DMS79 treated with DMSO at 0.1 percent for 48 hours (cell line): ENCODE results near the gene LDLRAD4.

Experiments used
- DNase-seq: peaks from one replicate; lab custom pipeline; 2025; lab: John Stamatoyannopoulos, UW

The LDLRAD4 gene

GRCh38 chr18:13371689-13372418 is 153.3 kb downstream of the LDLRAD4 start:
- no peak for DNase-seq

- DNase-seq, result no peak
Measured at GRCh38 chr18:13372531-13372951, 154.0 kb downstream of the LDLRAD4 start.

DNA sequence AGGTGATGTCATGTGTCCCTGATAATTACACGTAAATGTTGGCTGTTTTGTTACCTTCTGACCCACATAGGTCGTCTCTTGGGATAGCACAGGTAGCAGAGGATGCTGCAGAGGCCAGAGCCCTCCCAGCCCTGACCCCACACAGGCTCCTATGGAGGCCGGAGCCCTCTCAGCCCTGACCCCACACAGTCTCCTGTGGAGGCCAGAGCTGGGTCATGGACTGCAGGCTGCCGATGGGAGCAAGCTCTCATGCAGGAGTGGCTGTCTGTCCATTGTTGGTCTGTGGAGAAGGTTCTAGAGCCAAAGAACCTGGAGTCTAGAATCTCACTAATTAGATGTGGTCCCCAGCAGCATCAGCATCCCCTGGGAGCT is 155.5 kb downstream of the LDLRAD4 start:
- DNase-seq, result no peak

DNA sequence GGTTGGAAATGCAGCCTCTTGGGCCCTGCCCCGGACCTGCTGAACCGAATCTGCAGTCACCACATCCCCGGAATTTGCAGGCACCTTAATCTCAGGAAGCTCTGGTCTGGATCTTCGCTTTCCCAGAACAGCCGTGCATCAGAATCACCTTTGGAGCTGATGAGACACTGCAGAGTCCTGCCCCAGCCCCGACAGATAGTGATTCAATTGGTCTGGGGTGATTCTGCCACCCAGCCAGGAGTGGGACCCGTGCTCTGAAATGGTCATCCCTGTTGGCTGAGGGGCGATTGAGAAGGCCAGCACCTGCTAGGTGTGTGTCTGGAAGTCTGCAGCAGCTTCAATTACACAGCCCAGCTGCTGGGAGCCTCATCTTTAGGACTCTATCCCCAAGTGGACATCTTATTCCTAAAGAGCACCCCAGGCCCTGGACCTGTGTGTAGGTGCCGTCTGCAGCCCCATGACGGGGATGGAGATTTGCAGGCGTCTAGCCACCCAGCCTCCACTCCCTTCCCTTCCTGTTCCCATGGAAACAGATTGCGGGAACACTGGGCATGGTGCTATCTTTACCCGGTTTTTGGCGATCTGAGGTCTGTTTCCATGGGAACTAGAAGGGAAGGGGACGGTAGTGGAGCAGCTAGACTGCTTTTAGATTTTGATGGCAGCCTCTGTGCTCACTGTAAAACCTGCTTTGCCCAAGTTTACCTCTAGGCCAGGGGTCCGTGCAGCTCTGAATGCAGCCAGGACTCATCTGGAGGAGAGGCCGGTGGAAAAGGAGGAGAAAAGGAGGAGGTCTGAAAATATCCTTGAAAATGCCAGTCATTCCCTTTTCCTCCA is 156.1 kb downstream of the LDLRAD4 start:
- DNase-seq, result peak; percentile 14

DNA sequence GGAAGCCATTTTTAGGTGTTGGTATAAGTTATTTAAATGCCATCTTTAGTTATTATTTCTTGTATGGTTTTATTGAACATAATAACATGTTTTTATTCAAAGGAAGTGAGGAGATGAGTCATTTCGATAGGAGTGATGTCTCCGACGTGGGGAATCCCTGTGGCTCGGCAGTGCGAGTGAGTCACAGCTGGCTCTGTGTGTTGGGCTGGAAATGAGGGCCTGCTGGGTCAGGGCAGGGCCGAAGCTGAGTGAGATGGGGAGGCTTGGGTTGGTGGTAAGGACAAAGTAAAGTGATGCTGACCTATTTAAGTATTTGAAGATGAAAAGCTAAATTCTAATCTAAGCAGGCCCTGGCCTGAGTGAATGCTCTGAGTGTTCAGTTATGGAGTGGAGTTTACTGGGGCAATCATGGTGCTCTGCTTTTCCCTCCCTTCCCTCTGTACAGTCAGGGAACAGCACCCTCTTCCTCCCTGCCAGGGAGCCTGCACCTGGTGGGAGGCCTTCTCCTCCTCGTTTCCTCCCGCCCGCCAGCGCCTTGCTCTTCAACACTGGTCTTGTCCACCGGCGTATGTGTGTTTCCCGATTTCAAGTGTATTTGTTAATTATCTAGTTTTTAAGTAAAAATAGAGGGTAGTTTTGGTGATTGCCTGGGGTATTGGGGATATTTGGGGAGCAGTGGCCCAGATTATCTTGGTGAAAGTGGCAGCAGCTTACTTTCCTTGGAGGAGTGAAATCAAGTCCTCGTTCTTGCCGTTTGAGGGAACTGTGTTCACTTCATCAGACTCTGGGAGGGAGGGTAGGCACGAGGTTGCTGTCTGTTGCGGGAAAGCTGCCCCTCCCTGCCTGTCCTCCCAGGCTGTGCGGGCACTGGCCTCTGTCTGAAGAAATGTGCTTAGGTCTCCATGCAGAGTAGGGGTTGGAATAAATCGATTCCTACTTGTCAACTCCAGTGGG is 157.0 kb downstream of the LDLRAD4 start:
- no peak for DNase-seq

DNA sequence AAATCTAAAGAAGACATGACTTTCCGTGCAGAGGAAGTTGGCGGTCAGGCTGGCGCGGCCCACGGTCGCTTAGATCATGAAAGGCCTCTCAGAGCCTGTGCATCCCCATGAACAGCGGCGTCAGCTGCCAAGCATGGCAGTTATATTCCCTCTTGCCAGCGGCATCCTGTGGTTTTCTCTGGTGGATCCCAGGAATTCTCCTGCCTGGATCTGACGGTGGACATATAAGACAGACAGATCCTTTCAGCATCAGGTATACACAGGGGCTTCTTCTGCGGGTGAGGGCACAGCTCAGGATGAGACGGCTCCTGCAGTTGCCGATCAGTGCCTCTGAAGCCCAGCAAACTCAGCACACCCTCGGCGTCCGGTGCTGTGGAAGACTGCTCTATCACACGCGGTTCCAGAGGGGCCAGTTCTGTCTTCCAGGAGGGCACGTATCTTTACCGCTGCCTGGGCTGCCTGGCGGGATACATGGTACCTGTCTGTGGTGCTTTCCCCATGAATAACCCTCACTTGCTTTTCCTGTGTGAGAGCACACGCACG is 157.8 kb downstream of the LDLRAD4 start:
- DNase-seq, result no peak

GRCh38 chr18:13376841-13377351 is 158.3 kb downstream of the LDLRAD4 start:
- DNase-seq, result no peak

DNA sequence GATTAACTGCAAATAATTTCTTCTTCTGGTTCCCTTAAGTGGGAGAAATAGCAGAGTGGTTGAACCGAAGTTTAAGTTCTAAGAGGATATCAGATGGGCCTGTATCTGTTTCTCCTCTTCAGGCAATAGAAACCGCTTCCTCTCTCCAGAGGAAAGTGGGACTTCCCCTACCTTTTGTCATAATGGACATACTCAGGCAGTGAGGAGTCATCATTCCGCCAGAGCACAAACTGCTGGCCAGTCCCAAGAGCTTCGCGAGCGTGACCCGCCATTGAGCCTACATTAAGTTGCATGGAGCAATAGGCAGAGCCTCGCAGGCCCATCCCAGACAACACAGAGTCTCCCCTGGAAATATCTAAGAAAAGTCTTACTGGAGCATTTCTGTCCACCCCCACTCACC is 158.9 kb downstream of the LDLRAD4 start:
- DNase-seq, result no peak

- no peak for DNase-seq
Measured at GRCh38 chr18:13378150-13378549, 159.6 kb downstream of the LDLRAD4 start.

DNA sequence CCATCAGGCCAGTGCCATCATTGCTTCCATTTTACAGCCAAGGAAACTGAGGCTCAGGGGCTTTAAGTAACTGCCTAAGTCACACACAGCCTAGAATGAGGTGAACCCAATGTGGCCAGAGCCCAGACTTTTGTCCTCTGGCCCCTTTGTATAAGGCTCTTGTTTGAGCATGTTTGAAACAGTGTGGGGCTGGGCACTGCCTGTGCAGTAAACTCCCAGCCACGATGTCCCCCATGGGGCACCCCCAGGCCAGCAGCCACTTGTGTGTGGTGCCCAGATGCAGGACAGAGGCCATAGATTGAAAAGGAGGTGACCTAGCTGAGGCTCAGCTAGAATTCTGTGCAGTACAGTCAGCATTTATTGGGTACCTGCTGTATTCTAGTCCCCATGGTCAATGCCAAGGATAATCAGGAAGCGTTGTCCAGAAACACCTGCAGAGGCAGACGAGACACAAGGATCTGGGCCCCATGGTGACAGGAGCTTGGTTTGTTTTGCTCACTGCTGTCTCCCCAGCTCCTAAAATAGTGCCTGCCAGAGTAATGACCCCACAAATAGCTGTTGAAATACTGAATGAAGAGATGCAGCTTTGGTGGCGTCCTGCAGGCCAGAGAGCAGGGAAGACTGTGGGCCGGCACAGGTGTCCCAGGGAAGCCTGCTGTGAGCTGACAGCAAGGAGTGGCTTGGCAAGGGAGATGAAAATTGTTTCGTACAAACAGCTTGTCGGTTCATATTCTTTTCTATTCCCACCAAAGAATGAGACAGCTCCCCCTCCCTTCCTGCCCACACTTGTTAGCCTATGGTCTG is 160.7 kb downstream of the LDLRAD4 start:
- DNase-seq, result peak; percentile 62

GRCh38 chr18:13379930-13380690 is 161.6 kb downstream of the LDLRAD4 start:
- DNase-seq, result no peak

GRCh38 chr18:13380691-13381070 is 162.1 kb downstream of the LDLRAD4 start:
- no peak for DNase-seq

DNA sequence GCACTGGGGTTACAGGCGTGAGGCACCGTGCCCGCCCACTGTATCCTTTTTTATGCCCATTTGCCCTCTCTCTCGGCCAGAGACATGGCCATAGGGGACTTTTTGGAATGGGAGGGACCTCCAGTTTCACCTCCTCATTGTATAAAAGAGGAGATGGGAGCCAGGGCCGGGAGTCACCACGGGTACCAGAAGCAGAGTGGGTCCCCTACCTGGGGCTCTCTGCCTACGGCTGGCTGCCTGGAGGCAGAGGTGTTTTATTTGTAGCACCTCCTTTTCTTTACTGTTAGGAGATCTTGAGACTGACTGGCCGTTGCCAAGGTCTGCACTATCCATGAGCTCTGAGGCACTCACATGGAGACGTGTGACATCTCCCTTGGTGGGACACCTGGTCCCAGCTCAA is 162.8 kb downstream of the LDLRAD4 start:
- DNase-seq, result no peak

- DNase-seq, result peak; percentile 55
Measured at GRCh38 chr18:13381944-13382365, 163.4 kb downstream of the LDLRAD4 start.

GRCh38 chr18:13382366-13382953 is 163.9 kb downstream of the LDLRAD4 start:
- DNase-seq, result peak; percentile 61

DNA sequence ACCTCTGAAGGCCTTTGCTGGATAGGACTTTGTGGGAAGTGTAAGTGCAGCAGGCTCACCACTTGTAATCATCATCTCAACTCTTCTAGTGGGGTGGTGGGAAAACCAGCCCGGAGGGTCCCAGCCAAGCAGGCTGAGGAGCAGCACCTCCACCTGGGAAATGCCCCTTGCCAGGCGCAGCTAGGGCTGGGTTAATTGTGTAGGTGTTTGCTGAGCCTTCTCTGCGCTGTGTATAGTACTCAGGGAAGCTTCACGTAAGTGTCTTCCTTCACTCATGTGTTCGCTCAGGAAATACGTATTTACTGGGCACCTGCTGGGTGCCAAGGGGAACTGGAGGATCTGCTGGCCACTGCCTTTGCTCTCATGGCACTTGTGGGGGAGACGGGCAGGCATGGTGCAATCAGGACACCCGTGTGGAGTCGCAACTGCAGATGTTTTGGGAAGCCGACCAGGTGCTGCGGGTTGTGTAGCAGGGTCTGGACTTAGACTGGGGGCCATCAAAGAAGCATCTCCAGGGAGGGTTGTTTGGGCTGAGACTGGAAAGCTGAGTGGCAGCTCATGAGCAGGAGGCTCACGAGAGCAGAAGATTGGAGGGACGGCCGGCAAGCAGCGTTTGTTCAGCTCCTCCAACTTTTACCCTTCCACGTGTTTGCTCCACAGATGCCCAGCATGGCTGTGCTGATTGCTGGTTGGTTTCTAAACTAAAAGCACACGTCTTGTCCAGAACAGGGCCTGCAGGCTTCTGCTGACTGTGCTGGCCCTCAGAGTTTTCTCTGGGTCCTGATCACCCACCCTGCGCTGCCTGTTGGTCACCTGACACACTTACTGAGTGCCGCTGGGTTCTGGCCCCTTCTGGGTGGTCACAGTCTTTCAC is 164.6 kb downstream of the LDLRAD4 start:
- peak; percentile 40 for DNase-seq

DNA sequence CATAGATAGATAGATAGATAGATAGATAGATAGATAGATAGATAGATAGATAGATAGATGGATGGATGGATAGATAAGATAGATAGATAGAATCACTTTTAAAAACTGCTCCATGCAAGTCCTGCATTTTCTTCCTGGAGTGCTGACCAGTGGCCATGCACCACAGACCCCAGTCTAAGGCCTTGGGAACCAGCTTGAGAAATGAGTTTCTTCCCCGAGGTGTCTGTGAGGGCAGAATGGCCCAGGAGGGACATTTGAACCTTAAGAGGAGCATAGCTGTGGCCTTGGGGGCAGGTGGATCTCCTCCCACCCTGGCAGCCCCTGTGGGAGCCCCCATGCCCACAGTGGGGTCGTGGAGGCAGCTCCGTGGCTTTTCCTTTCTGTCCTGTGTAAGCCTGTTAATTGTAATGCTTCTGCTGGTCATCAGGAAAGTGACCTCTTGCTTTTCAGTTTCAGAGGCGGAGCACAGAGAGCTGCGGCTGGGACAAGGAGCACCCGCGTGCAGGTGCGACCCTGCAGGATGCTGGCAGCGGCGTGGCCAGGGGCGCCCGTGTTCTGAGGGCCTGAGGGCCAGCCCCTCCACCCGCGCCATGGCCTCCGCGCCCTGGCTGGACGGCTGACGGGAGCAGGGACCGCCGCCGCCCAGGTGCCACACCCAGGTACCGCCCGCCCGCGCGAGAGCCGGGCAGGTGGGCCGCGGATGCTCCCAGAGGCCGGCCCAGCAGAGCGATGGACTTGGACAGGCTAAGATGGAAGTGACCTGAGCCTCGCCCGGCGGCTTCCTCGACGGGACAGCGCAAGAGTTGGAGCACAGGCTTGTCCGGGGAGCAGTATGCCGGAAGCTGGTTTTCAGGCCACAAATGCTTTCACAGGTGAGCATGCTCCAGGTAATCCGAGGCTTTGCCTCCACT is 168.6 kb downstream of the LDLRAD4 start:
- no peak for DNase-seq
